DOHH2 (cell line): ENCODE measurements around the gene NPIPB2.
A peak's percentile ranks its signal among the peaks of the same experiment; 100 is the strongest.

Source experiments
- H3F3A ChIP-seq: fragments of 200-600 bp; sonication (generic), shearing (Covaris generic); 2 replicates; pipeline ENCODE4 v1.6.0; 2016; ENCODE audit warnings: antibody characterized with exemption, mild to moderate bottlenecking; ENCODE audit not compliant: control insufficient read depth, insufficient read depth
- H3K27ac ChIP-seq: fragments of 200-600 bp; sonication (generic); 2 replicates; pipeline ENCODE4 v1.5.1; 2014; ENCODE audit warnings: low read depth, mild to moderate bottlenecking, low read length, moderate library complexity
- H3K27me3 ChIP-seq: fragments of 200-600 bp; sonication (generic); 2 replicates; pipeline ENCODE4 v1.6.1; 2014; ENCODE audit warnings: mild to moderate bottlenecking, low read length, mixed read lengths; ENCODE audit not compliant: control insufficient read depth
- H3K36me3 ChIP-seq: fragments of 200-600 bp; sonication (generic); 2 replicates; pipeline ENCODE4 v1.6.1; 2014; ENCODE audit warnings: mild to moderate bottlenecking, low read length, moderate library complexity, mixed read lengths; ENCODE audit not compliant: control insufficient read depth
- H3K4me1 ChIP-seq: fragments of 200-600 bp; sonication (generic); 2 replicates; pipeline ENCODE4 v1.6.1; 2014; ENCODE audit warnings: mild to moderate bottlenecking, low read length, mixed read lengths; ENCODE audit not compliant: control insufficient read depth
- H3K4me2 ChIP-seq: fragments of 200-600 bp; sonication (generic); 2 replicates; pipeline ENCODE4 v1.6.0; 2014; ENCODE audit warnings: mild to moderate bottlenecking, low read length, moderate library complexity
- H3K4me3 ChIP-seq: fragments of 200-600 bp; sonication (generic); 2 replicates; pipeline ENCODE4 v1.5.1; 2014; ENCODE audit warnings: mild to moderate bottlenecking, low read length, mixed read lengths
- H3K79me2 ChIP-seq: fragments of 200-600 bp; sonication (generic); 2 replicates; pipeline ENCODE4 v1.6.1; 2014; ENCODE audit warnings: mild to moderate bottlenecking, low read length, mixed read lengths; ENCODE audit not compliant: control insufficient read depth
- H3K9me2 ChIP-seq: fragments of 200-600 bp; sonication (generic); replicated peaks from 2 replicates; pipeline ENCODE4 v1.6.1; 2014; ENCODE audit warnings: mild to moderate bottlenecking, low read length, mixed read lengths; ENCODE audit not compliant: control insufficient read depth
- H3K9me3 ChIP-seq: fragments of 200-600 bp; sonication (generic); 2 replicates; pipeline ENCODE4 v1.6.1; 2014; ENCODE audit warnings: antibody characterized with exemption, low read length, mixed read lengths; ENCODE audit not compliant: control insufficient read depth, insufficient read depth
- H4K20me1 ChIP-seq: fragments of 200-600 bp; sonication (generic); 2 replicates; pipeline ENCODE4 v1.6.0; 2014; ENCODE audit warnings: low read depth, mild to moderate bottlenecking, antibody characterized with exemption, low read length, moderate library complexity; ENCODE audit not compliant: control insufficient read depth, insufficient read depth
- EZH2phosphoT487 ChIP-seq: fragments of 200-600 bp; sonication (generic); IDR thresholded peaks from 2 replicates; pipeline ENCODE4 v1.6.1; 2017; ENCODE audit warnings: borderline replicate concordance, mild to moderate bottlenecking, antibody characterized with exemption, low read length, moderate library complexity, mixed read lengths
- TF ChIP-seq, protein P1 (sequence below): fragments of 200-600 bp; sonication (generic); IDR thresholded peaks from one replicate; pipeline ENCODE4 v1.5.1; 2014; ENCODE audit warnings: antibody characterized with exemption, mild to moderate bottlenecking, low read depth, low read length; ENCODE audit not compliant: poor library complexity, severe bottlenecking

The NPIPB2 gene

DNA sequence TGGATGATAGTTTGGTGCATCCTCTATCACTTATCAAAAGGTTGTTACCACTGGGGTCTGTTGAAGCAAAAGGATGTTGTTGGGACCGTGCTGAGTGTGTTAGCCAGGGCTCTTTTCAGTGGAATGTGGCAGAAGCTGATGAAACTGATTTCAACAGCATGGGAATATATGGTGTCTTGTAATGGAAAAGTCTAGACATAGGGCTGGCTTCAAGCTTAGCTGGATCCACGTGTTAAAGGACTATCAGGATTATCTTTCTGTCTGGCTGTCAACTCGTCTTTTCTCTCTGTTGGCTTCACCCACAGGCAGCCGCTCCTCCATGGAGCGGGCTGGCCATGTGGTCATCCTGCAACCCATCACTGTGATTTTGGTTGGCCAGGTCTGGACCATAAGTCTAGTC, 43.4 kb upstream of the NPIPB2 start:
- TF ChIP-seq, protein P1, sequence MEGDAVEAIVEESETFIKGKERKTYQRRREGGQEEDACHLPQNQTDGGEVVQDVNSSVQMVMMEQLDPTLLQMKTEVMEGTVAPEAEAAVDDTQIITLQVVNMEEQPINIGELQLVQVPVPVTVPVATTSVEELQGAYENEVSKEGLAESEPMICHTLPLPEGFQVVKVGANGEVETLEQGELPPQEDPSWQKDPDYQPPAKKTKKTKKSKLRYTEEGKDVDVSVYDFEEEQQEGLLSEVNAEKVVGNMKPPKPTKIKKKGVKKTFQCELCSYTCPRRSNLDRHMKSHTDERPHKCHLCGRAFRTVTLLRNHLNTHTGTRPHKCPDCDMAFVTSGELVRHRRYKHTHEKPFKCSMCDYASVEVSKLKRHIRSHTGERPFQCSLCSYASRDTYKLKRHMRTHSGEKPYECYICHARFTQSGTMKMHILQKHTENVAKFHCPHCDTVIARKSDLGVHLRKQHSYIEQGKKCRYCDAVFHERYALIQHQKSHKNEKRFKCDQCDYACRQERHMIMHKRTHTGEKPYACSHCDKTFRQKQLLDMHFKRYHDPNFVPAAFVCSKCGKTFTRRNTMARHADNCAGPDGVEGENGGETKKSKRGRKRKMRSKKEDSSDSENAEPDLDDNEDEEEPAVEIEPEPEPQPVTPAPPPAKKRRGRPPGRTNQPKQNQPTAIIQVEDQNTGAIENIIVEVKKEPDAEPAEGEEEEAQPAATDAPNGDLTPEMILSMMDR, result no peak
- TF ChIP-seq EZH2phosphoT487, result no peak
- no peaks in the 10 kb centered on the region for H3K27me3 ChIP-seq
- H3K79me2 ChIP-seq, result peaks cover 91% of the 10 kb centered on the region
- H3K4me1 ChIP-seq, result peaks cover 43% of the 10 kb centered on the region
- no peaks in the 10 kb centered on the region for H3K9me3 ChIP-seq
- no peak overlapping the region for H3K27ac ChIP-seq
- H3K4me3 ChIP-seq, result no peak overlapping the region
- H4K20me1 ChIP-seq, result no peaks in the 10 kb centered on the region
- H3K4me2 ChIP-seq, result no peak overlapping the region
- H3F3A ChIP-seq, result peaks cover 2% of the 10 kb centered on the region; the same call in 1 of the 2 replicates
- H3K9me2 ChIP-seq, result no peaks in the 10 kb centered on the region
- 0 out of 2 replicates have a peak, but pooled peaks cover 5% of the 10 kb centered on the region for H3K36me3 ChIP-seq

GRCh38 chr16:11980136-11980844, 38.4 kb upstream of the NPIPB2 start:
- peak overlapping the region; percentile 95 for H3K4me2 ChIP-seq
- no peaks in the 10 kb centered on the region for H3K27me3 ChIP-seq
- peak overlapping the region; percentile 46 for H3K4me3 ChIP-seq
- peaks cover 6% of the 10 kb centered on the region for H3F3A ChIP-seq
- H4K20me1 ChIP-seq, result no peaks in the 10 kb centered on the region
- H3K79me2 ChIP-seq, result peaks cover 94% of the 10 kb centered on the region
- peaks cover 58% of the 10 kb centered on the region for H3K4me1 ChIP-seq
- no peaks in the 10 kb centered on the region for H3K9me3 ChIP-seq
- H3K9me2 ChIP-seq, result no peaks in the 10 kb centered on the region
- peaks cover 14% of the 10 kb centered on the region for H3K36me3 ChIP-seq
- TF ChIP-seq EZH2phosphoT487, result no peak
- TF ChIP-seq, protein P1, result no peak
- H3K27ac ChIP-seq, result peak overlapping the region; percentile 25; the same call in 1 of the 2 replicates

GRCh38 chr16:11979013-11979672, 37.3 kb upstream of the NPIPB2 start:
- H3K9me3 ChIP-seq, result no peaks in the 10 kb centered on the region
- H3K36me3 ChIP-seq, result peaks cover 16% of the 10 kb centered on the region
- peak overlapping the region; percentile 84 for H3K4me3 ChIP-seq
- H3K27me3 ChIP-seq, result no peaks in the 10 kb centered on the region
- peaks cover 58% of the 10 kb centered on the region for H3K4me1 ChIP-seq
- no peaks in the 10 kb centered on the region for H3K9me2 ChIP-seq
- TF ChIP-seq EZH2phosphoT487, result no peak
- TF ChIP-seq, protein P1, result no peak
- H3K27ac ChIP-seq, result no peak overlapping the region
- peaks cover 84% of the 10 kb centered on the region for H3K79me2 ChIP-seq
- H4K20me1 ChIP-seq, result no peaks in the 10 kb centered on the region
- peak overlapping the region; percentile 95 for H3K4me2 ChIP-seq
- peaks cover 9% of the 10 kb centered on the region for H3F3A ChIP-seq
